Astrocyte (in vitro differentiated cells and primary cell): ENCODE results near the gene XYLT1.

Experiments used
- CTCF ChIP-seq: IDR thresholded peaks from 2 replicates; pipeline ENCODE4 v1.5.1; 2011; ENCODE audit warnings: low read depth, mild to moderate bottlenecking, inconsistent platforms, low read length, moderate library complexity; ENCODE audit not compliant: insufficient read depth
- EZH2 ChIP-seq: IDR thresholded peaks from 2 replicates; pipeline ENCODE4 v1.6.1; 2012; ENCODE audit warnings: mild to moderate bottlenecking, low read length, inconsistent platforms; ENCODE audit not compliant: insufficient read depth

GRCh38 chr16:17184026-17184425, 286.7 kb downstream of the XYLT1 start:
- TF ChIP-seq CTCF: no peak
- TF ChIP-seq EZH2: no peak
